ENCODE measurements around the gene TMEM140.
"Not testable (repeated sequence)": the region's sequence is repeated elsewhere in the genome, so short reads cannot be mapped to it uniquely, and the experiment has no call there.

TMEM140 gene

GRCh38 chr7:135173916-135174315, 26.0 kb downstream of the TMEM140 start:
- WGBS, 2 experiments (ENCODE audit: insufficient coverage in 2 of 2): 93 to 100% methylated on average over 1 to 2 of the region's 4 CpGs
- H3K9me3 ChIP-seq (ENCODE audit: control insufficient read depth, low read length); H3K27ac ChIP-seq (ENCODE audit: low read depth, low read length, severe bottlenecking); H3K4me1 ChIP-seq (ENCODE audit: control insufficient read depth, insufficient read depth, low read length, poor library complexity, severe bottlenecking); H3K4me3 ChIP-seq (ENCODE audit: extremely low read depth, insufficient read depth, low read length, poor library complexity, severe bottlenecking); H3K36me3 ChIP-seq (ENCODE audit: control insufficient read depth, insufficient read depth, low read length): not testable (repeated sequence)

GRCh38 chr7:135174941-135175340, 27.1 kb downstream of the TMEM140 start:
- Histone ChIP-seq H3K4me1 (ENCODE audit: control insufficient read depth, insufficient read depth, low read length, poor library complexity, severe bottlenecking) (peaks cover 3% of the 10 kb centered on the region), H3K36me3 (ENCODE audit: control insufficient read depth, insufficient read depth, low read length) (no peaks in the 10 kb centered on the region), H3K27ac (ENCODE audit: low read depth, low read length, severe bottlenecking) (no peak overlapping the region), H3K9me3 (ENCODE audit: control insufficient read depth, low read length) (peaks cover 14% of the 10 kb centered on the region), H3K4me3 (ENCODE audit: extremely low read depth, insufficient read depth, low read length, poor library complexity, severe bottlenecking) (no peak overlapping the region)
- 95 to 100% methylated on average over 1 to 2 of the region's 7 CpGs for WGBS, 2 experiments (ENCODE audit: insufficient coverage in 2 of 2)

- H3K4me1 ChIP-seq (ENCODE audit: control insufficient read depth, insufficient read depth, low read length, poor library complexity, severe bottlenecking): peaks cover 3% of the 10 kb centered on the region
- peaks cover 23% of the 10 kb centered on the region for H3K9me3 ChIP-seq (ENCODE audit: control insufficient read depth, low read length)
- H3K4me3 ChIP-seq (ENCODE audit: extremely low read depth, insufficient read depth, low read length, poor library complexity, severe bottlenecking): no peak overlapping the region
- 90 to 94% methylated on average over 6 of the region's 6 CpGs for WGBS, 2 experiments (ENCODE audit: insufficient coverage in 2 of 2)
- H3K27ac ChIP-seq (ENCODE audit: low read depth, low read length, severe bottlenecking): no peak overlapping the region
- H3K36me3 ChIP-seq (ENCODE audit: control insufficient read depth, insufficient read depth, low read length): no peaks in the 10 kb centered on the region
Measured at GRCh38 chr7:135175931-135176330, 28.1 kb downstream of the TMEM140 start.

GRCh38 chr7:135177028-135177696, 29.3 kb downstream of the TMEM140 start:
- no peak overlapping the region for H3K4me3 ChIP-seq (ENCODE audit: extremely low read depth, insufficient read depth, low read length, poor library complexity, severe bottlenecking)
- H3K4me1 ChIP-seq (ENCODE audit: control insufficient read depth, insufficient read depth, low read length, poor library complexity, severe bottlenecking): no peaks in the 10 kb centered on the region
- 93 to 96% methylated on average over 7 to 9 of the region's 9 CpGs for WGBS, 2 experiments (ENCODE audit: insufficient coverage in 2 of 2)
- H3K9me3 ChIP-seq (ENCODE audit: control insufficient read depth, low read length): peaks cover 35% of the 10 kb centered on the region
- no peak overlapping the region for H3K27ac ChIP-seq (ENCODE audit: low read depth, low read length, severe bottlenecking)
- H3K36me3 ChIP-seq (ENCODE audit: control insufficient read depth, insufficient read depth, low read length): no peaks in the 10 kb centered on the region

GRCh38 chr7:135178364-135178763, 30.5 kb downstream of the TMEM140 start:
- H3K4me1 ChIP-seq (ENCODE audit: control insufficient read depth, insufficient read depth, low read length, poor library complexity, severe bottlenecking): no peaks in the 10 kb centered on the region
- H3K4me3 ChIP-seq (ENCODE audit: extremely low read depth, insufficient read depth, low read length, poor library complexity, severe bottlenecking): no peak overlapping the region
- H3K36me3 ChIP-seq (ENCODE audit: control insufficient read depth, insufficient read depth, low read length): peaks cover 6% of the 10 kb centered on the region
- H3K9me3 ChIP-seq (ENCODE audit: control insufficient read depth, low read length): peaks cover 45% of the 10 kb centered on the region
- 89 to 92% methylated on average over 10 to 13 of the region's 13 CpGs for WGBS, 2 experiments (ENCODE audit: insufficient coverage in 2 of 2)
- no peak overlapping the region for H3K27ac ChIP-seq (ENCODE audit: low read depth, low read length, severe bottlenecking)

- Histone ChIP-seq H3K36me3 (ENCODE audit: control insufficient read depth, insufficient read depth, low read length) (peaks cover 16% of the 10 kb centered on the region), H3K27ac (ENCODE audit: low read depth, low read length, severe bottlenecking) (no peak overlapping the region), H3K9me3 (ENCODE audit: control insufficient read depth, low read length) (peaks cover 45% of the 10 kb centered on the region), H3K4me1 (ENCODE audit: control insufficient read depth, insufficient read depth, low read length, poor library complexity, severe bottlenecking) (no peaks in the 10 kb centered on the region), H3K4me3 (ENCODE audit: extremely low read depth, insufficient read depth, low read length, poor library complexity, severe bottlenecking) (no peak overlapping the region)
- 88 to 93% methylated on average over 8 of the region's 8 CpGs for whole genome bisulfite sequencing, 2 experiments (ENCODE audit: insufficient coverage in 2 of 2)
Measured at GRCh38 chr7:135179321-135179925, 31.6 kb downstream of the TMEM140 start.

- Histone ChIP-seq H3K36me3 (ENCODE audit: control insufficient read depth, insufficient read depth, low read length) (peaks cover 16% of the 10 kb centered on the region), H3K4me3 (ENCODE audit: extremely low read depth, insufficient read depth, low read length, poor library complexity, severe bottlenecking) (no peak overlapping the region), H3K4me1 (ENCODE audit: control insufficient read depth, insufficient read depth, low read length, poor library complexity, severe bottlenecking) (no peaks in the 10 kb centered on the region), H3K27ac (ENCODE audit: low read depth, low read length, severe bottlenecking) (no peak overlapping the region), H3K9me3 (ENCODE audit: control insufficient read depth, low read length) (peaks cover 45% of the 10 kb centered on the region)
- 90 to 92% methylated on average over 4 of the region's 5 CpGs for WGBS, 2 experiments (ENCODE audit: insufficient coverage in 2 of 2)
Measured at GRCh38 chr7:135180122-135180521, 32.2 kb downstream of the TMEM140 start.

GRCh38 chr7:135181261-135181928, 33.5 kb downstream of the TMEM140 start:
- Histone ChIP-seq H3K9me3 (ENCODE audit: control insufficient read depth, low read length) (peaks cover 45% of the 10 kb centered on the region), H3K4me3 (ENCODE audit: extremely low read depth, insufficient read depth, low read length, poor library complexity, severe bottlenecking) (no peak overlapping the region), H3K36me3 (ENCODE audit: control insufficient read depth, insufficient read depth, low read length) (peaks cover 27% of the 10 kb centered on the region), H3K4me1 (ENCODE audit: control insufficient read depth, insufficient read depth, low read length, poor library complexity, severe bottlenecking) (no peaks in the 10 kb centered on the region), H3K27ac (ENCODE audit: low read depth, low read length, severe bottlenecking) (no peak overlapping the region)
- 85 to 93% methylated on average over 2 of the region's 3 CpGs for WGBS, 2 experiments (ENCODE audit: insufficient coverage in 2 of 2)

GRCh38 chr7:135181929-135182678, 34.2 kb downstream of the TMEM140 start:
- H3K4me1 ChIP-seq (ENCODE audit: control insufficient read depth, insufficient read depth, low read length, poor library complexity, severe bottlenecking): no peaks in the 10 kb centered on the region
- peaks cover 30% of the 10 kb centered on the region for H3K36me3 ChIP-seq (ENCODE audit: control insufficient read depth, insufficient read depth, low read length)
- WGBS, 2 experiments (ENCODE audit: insufficient coverage in 2 of 2): 95 to 96% methylated on average over 25 to 27 of the region's 31 CpGs
- no peak overlapping the region for H3K4me3 ChIP-seq (ENCODE audit: extremely low read depth, insufficient read depth, low read length, poor library complexity, severe bottlenecking)
- H3K9me3 ChIP-seq (ENCODE audit: control insufficient read depth, low read length): peaks cover 45% of the 10 kb centered on the region
- no peak overlapping the region for H3K27ac ChIP-seq (ENCODE audit: low read depth, low read length, severe bottlenecking)

GRCh38 chr7:135183478-135183877, 35.6 kb downstream of the TMEM140 start:
- Histone ChIP-seq H3K4me3 (ENCODE audit: extremely low read depth, insufficient read depth, low read length, poor library complexity, severe bottlenecking) (no peak overlapping the region), H3K27ac (ENCODE audit: low read depth, low read length, severe bottlenecking) (no peak overlapping the region), H3K9me3 (ENCODE audit: control insufficient read depth, low read length) (peaks cover 43% of the 10 kb centered on the region), H3K36me3 (ENCODE audit: control insufficient read depth, insufficient read depth, low read length) (peaks cover 33% of the 10 kb centered on the region), H3K4me1 (ENCODE audit: control insufficient read depth, insufficient read depth, low read length, poor library complexity, severe bottlenecking) (no peaks in the 10 kb centered on the region)
- 90 to 100% methylated on average over 5 to 6 of the region's 7 CpGs for WGBS, 2 experiments (ENCODE audit: insufficient coverage in 2 of 2)

Data from mesodermal cell (in vitro differentiated cells).